GM19035 (cell line): Measurements from ENCODE around the gene ADISSP.

Experiments
- ATAC-seq: cut with Tn5 transposase; IDR thresholded peaks from one replicate; pipeline ENCODE4 v1.9.1; 2021; ENCODE audit not compliant: unreplicated experiment

ADISSP gene

DNA sequence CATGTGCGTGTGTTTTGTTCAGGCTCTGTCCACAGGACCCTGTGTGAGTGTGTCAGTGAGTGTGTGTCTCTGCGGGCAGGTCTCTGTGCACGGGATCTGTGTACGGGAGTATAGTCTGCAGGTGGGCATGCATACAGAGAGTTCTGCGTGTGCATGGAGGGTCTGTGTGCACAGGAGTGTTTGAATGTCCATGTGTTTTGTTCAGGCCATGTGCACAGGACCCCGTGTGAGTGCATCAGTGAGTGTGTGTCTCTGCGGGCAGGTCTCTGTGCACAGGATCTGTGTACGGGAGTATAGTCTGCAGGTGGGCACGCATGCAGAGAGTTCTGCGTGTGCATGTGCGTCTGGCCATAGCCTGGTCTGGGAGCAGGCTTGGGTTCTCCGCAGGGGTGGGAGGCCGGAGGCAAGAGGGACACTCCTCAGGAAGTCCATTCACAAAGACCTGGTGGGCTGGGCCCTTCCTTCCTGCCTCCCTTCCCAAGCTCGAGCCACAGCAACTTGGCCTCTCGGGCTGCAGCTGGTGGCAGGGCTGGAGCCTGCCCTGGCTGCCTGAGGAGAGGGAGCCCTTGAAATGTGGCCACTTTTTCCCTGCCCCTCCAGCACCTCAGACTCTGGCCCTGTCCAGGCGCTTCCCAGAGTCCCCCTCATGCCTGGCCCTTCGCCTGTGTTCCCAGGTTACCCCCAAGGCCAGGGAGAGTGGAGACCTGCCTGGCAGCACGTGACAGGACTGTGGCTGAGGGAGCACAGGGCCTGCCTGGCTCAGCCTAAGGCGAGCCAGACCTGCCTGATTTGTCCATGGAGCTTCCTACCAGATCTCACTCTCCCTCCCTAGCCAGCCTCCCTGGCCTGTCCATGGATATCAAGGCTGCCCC lies 28.3 kb downstream of the ADISSP start:
- ATAC-seq: no peak

DNA sequence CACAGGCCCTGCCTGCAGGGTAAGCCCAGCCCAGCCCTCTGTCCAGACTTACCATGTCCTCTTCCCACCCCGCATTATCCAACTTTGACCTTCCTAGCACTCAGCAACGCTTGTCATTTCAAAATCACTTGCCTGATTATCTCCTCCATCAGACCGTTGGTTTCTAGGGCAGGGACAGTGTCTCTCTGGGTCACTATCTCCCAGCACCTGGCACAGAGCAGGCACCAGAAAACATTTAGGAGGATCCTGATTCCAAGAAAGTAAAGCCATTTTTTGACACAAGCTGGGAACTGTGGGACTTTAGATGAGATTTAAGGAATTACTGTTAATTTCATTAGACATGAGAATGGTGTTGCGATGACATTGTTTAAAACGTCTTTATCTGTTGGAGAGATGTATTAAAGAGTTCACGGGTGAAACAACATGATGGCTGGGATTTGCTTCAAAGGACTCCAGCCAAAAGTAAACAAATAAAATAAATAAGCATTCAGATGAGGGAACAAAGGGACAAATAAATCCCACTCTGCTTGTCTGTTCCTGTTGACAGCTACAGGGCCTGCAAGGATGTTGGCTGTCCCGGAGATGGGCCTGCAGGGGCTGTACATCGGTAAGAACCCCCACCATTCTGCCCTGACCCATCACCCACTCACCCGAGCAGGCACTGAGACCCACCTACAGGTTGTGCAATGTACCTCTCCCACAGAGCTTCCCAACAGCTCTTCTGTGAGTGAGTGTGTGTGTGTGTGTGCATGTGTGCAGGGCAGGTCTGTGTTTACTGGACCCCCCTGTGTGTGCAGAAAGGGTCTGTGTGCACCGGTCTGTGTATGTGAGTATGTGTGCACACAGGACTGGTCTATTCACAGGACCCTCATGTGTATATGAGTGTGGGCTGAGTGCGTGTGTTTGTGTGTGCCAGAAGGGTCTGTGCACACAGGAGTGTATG lies 29.2 kb downstream of the ADISSP start:
- ATAC-seq: no peak

DNA sequence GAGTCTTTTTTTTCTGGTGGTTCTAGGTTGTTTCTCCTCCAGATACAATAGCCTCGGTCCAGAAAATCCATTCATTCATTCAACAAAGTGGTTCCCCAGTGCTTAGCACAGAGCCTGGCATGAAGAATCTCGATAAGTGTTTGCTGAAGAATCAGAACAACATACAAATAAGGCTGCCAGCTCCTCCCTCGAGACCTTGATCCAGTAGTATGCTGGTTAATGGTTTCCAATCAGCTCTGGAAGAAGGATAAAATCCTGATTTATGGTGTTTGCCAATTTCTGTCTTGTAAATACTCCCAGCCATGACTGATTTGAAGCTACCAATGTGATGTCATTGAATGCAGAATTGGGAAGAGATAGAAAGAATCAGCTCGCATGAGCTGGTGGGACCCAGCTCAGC lies 31.8 kb downstream of the ADISSP start:
- no peak for ATAC-seq

DNA sequence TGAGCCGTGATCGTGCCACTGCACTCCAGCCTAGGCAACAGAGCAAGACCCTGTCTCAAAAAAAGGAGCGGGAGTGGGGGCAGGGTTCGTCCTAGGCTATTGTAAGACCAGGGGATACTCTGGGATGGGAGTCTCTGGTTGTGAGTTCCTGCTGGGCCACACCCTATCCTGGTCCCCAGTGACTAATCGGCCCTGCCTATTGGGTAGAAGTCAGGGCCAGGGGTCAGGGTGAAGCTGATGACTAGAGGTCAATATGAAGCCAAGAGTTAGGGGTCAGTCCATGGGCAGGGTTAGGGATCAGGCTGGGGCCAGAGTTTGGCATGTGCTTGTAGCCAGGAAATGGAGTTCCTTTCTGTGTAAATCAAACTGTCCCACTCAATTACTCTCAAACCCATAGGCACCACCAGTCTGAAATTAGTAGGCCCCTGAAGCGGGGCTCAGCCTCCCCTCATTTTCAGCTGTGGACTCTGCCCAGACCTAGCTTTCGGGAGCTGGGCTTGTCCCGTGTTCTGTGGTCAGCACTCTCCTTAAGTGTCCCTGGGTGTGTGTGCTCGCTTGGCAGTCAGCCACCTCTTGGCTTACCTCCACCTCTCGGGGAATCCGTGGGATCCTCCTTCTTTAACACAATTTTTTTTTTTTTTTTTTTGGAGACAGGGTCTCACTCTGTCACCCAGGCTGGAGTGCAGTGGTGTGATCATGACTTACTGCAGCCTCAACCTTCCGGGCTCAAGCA lies 33.3 kb downstream of the ADISSP start:
- ATAC-seq: no peak

DNA sequence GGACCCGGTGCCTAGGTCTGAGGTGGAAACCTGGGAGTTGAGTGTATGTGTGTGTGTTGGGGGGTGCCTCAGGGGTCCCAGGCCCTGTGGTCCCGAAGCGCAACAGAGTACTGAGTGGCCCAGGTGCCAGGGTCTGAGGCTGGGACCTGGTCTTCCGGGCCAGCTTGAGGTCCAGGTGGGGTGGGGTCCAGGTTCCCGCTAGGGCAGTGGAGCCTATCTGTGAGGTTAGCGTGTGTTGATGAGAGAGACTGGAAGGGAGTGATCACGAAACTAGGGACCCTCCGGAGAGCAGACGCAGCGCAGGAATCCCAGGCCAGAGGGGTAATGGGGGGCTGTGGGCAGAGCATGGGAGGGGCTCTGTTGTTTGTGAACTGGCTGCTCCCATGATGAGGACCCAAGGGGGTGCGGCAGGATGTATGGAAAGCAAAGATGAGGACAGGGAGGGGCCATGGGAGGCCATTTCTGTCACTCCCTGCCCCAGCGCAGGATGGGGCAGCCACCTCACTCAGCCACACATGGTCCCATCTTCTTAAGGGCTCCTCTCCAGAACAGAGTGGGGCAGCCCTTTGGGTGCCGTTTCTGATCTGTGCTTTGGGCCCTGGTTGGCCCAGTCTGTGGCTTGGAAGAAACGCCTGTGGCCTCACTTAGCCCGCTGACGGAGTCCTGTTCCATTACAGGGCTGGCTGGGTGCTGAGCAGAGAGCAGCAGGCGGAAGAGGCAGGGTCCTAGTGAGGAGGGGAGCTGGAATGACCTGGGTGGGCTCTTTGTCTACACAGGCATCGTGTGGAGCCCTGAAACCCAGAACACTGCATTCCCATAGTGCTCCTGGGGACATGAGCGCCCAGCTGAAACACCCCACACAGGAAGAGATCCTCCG lies 34.2 kb downstream of the ADISSP start:
- ATAC-seq: no peak

DNA sequence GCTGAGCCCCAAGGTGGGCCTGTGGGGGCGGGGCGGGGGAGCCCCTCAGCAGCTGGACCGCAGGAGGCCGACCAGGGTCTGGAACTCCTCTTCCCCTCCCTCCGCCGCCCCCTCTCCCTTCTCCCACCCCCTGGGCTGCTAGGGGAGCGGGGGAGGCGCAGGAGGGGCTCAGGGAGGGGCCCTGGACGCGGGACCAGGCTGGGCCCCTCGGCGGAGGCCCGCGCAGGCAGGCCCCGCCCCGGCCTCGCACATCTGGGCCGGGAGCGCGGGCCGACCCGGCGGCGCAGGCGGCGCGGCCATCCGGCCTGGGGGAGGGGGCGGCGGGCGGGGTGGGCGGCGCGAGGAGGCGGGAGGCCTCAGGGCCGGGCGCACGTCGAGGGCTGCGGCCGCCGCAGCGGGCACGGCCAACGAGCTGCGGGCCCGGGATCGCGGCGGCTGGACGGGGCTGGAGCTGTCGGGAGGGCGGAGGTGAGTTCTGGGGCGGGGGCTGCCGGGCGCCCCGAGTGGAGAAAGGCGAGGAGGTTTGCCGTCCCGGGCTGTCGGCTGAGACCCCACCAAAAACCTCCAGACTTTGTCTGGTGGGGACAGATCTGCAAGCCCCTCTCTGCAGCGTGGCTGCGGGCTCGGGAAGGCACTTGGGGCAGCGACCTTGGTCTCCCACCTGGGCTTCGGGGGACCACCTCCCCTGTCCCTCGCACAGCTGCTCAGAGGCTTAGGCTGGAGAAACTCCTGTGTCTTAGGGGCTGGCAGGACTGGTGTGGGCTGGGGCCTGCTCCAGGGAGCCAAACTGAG lies 35.0 kb downstream of the ADISSP start, which contains the start of gene HSPA12B:
Gene HSPA12B (plus strand): TSS at position 359 of the 792 bp plus-strand sequence. CDS start 5,990 bp downstream, outside the sequence.
- no peak for ATAC-seq

DNA sequence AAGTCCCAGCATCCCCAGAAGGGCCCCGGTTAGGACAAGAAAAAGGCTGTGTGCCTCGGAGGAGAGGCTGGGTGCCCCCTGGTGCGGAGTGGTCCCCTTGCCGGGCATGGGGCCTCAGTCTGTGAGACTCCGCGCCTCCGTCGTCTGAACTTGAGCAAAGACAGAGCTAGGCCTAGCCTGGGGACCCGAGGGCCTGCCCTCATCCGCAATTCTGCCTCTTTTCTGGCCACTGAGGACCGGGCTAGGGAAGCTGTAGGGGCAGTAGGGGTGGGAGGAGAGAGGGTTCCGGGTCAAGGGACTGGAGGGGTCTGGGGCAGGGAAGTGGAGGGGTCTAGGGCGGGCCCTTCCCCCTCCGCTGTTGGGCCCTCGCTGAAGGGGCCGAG lies 35.6 kb downstream of the ADISSP start:
- ATAC-seq: no peak

DNA sequence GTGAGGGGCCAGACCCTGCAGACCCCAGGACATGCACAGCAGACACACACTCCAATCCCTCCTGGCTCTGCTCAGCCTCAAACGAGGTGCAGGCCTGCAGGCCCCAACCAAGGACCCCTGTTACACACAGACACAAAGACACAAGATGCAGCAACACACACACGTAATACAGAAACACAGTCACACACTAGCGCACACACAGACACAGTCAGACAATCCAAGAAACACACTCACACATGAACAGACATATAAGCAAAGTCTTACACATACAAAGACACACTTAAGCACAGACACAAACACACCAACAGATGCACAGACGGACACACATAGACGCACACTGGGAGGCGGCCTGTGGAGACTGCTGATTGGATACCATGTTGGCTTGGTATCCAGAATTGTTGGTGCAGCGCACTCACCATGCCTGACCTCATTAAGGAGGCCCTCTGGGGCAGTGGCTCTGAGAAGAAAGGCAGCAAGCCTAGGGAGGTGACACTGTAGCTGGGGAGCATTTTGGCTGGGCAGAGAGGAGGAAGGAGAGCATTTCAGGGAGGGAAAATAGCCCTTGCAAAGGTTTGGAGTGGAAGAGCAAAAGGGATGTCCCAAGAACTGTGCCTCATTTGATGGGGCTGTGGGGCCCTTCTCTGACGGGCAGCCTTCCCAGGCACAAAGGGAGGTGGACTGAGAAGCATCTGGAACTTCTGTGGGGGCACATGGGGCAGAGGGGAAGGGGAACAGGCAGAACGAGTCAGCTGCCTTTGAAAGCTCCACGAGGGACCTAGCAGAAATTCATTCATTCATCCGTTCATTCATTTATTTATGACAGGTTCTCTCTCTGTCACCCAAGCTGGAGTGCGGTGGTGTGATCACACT lies 36.5 kb downstream of the ADISSP start:
- no peak for ATAC-seq

DNA sequence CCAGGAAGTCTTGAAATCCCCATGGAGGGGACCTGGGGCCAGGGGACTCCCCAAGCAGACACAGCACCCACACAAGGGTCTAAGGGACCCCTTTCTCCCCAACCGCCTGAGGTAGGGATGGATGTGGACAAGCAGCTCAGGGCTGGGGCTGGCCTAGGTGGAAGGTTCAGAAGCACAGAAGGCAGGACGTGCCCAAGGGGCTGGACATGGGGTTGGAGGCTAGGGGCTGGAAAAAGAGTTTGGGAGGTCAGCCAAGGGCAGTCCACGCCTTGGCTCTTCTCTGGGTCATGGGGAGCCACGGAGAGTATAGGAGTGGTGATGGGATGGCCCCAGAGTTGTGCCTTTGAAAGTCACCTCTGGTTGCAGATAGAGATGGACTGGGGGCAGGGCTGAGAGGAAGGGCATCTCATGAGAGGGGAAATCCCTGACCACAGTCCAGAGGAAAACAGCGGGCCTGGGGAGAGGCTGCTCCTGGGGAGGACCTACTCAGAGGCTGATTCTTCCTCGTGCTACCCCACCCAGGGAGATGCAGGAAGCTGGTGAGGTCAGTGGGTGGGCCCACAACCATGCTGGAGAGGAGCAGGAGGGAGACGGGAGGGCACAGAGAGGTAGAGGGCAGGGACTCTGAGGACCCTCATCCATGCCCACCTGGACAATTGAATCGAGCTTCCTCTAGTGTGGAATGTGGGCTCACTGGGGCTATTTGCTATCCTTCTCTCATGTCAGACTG lies 37.6 kb downstream of the ADISSP start:
- no peak for ATAC-seq

DNA sequence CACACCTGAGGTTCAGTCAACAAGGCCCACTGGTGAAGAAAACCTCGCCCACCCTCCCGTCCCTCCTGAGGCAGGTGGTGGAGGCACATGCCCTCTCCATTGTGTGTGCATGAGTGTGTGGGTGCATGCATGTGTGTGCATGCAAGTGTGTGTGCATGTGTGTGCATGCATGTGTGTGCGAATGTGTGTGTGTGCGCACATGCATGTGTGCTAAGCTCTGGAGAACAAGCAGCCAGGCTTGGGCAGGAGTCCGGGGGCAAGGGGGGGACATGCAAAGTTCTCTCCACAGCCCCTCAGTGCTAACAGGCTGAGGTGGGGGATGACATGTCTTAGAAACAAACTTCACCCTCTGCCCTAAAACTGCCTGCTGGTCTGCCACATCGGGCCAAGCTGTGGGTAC lies 38.2 kb downstream of the ADISSP start:
- ATAC-seq: no peak

DNA sequence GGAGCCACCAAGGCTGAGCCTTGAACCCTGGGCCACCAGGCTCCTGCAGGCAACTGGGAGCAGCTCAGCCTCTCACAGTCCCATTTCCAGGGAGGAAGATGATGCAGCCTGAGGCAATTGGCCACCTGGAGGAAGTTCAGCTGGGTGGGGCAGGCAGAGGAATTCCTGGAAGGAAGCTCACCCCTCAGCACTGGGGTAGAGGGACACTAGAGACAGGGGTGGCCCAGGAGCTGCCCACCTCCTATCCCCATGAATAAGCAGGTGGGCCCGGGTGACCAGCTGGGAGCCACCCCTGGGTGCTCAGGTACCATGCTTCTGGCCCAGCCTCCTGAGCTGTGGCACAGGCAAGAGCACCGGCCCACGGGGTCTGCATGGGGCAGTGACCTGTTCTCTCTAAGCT lies 38.7 kb downstream of the ADISSP start:
- ATAC-seq: no peak

DNA sequence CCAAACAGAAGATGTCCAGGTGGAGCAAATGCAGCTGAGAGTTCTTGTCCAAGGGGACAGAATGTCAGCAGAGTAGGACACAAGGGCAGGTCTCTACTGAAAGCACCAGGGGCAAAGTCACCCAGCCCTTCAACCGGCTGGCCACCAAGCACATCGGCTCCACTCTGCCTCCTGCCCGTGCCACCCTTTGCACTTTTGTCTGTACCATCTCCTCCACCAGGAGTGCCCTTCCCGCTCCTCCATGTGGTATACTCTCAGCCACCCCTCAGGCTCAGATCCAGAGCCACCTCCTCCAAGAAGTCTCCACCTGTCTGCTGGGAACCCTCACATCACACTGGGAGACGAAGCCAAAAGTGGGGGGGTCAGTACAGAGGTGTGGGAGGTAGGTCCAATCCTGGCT lies 39.2 kb downstream of the ADISSP start:
- ATAC-seq: no peak

DNA sequence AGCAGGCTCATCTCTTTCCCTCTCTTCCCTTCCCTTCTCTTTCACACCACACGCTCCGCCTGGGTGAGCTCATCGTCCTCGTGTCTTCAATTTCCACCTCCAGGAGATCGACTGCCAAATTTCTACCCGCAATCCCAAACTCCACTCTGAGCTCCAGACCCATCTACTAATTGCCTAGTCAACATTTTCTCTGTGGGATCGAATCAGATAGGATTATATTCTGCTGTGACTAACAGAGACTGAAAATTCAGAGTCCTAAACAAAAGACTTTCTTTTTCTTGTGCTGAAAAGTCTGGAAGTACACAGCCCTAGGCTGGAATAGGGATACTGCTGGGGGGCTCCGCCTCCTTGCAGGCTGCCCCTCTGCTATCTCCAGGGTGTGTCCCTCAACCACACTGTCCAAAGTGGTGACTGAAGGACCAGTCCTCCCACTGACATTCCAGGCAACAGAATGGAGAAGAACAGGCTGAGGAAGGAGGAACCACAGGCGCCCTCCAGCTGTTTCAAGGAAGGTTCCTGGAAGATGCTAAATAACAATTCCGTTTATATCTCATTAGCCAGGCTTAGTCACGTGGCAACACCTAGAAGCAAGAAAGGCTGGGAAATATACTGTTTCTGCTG lies 40.0 kb downstream of the ADISSP start:
- no peak for ATAC-seq

DNA sequence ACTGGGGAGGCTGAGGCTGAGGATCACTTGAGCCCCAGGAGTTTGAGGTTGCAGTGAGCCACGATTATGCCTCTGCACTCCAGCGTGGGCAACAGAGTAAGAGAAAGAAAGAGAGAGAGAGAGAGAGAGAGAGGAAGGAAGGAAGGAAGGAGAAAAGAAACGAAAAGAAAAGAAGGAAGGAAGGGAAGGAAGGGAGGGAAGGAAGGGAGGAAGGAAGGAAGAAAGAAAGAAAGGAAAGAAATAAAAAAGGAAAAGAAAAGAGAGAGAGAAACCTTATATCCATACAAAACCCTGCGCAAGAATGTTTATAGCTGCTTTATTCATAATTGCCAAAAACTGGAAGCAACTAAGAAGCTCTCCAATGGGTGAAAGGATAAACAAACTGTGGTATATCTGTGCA lies 43.2 kb downstream of the ADISSP start:
- ATAC-seq: no peak

DNA sequence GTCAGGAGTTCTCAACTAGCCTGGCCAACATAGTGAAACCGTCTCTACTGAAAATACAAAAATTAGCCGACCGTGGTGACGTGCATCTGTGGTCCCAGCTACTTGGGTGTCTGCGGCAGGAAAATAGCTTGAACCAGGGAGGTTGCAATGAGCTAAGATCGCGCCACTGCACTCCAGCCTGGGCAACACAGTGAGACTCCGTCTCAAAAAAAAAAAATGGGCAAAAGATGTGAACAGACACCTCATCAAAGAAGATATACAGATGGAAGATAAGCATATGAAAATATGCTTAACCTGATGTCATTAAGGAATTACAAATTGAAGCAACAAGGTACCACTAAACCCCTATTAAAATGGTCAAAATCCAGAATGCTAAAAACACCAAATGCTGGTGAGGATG lies 44.3 kb downstream of the ADISSP start:
- no peak for ATAC-seq

DNA sequence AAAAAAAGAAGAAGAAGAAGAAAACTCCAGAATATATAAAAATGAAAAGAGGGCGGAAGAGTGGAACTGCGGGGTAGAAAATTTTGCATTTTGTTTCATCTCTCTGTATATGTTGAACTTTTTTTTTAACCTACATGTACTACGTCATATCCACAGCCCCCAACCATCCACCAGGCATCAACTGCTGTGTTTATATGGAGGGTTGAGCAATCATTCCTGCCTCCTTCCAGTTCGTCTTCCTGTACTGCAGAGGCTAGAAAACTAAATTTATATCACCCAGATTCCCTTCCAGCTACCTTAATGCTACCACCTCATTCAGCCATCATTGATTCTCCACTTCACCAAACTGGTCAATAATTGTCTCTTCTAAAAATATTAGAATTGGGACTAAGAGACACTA lies 45.6 kb downstream of the ADISSP start:
- no peak for ATAC-seq

DNA sequence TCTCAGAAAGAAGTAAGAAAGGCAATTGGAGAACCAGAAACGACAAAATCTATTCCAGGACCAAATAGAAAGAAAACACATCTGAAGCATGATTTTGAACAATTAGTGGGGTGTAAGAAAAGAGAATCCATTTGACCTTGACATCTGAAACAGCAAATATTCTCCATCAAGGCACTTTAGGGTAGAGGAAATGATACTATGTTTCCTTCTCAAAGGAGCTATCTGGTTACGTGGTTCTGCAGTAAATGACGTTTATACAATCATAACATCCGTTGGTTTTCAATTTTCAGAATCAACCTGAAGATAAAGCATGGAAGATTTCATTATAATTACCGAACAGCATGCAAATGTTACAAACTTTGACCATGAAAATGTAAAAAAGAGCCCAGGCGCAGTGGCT lies 46.9 kb downstream of the ADISSP start:
- ATAC-seq: no peak
